B cell (primary cell): Measurements from ENCODE around the gene VARS1.

ENCODE experiments used
- EZH2 ChIP-seq: IDR thresholded peaks from 2 replicates; pipeline ENCODE4 v1.6.1; 2012; ENCODE audit warnings: borderline replicate concordance, low read depth, mild to moderate bottlenecking, moderate library complexity, low read length; ENCODE audit not compliant: insufficient read depth, poor library complexity, severe bottlenecking
- TF ChIP-seq, protein P1 (sequence below): fragments of 200-600 bp; IDR thresholded peaks from one replicate; pipeline ENCODE4 v1.8.0; 2022; ENCODE audit warnings: antibody characterized with exemption, mild to moderate bottlenecking

DNA sequence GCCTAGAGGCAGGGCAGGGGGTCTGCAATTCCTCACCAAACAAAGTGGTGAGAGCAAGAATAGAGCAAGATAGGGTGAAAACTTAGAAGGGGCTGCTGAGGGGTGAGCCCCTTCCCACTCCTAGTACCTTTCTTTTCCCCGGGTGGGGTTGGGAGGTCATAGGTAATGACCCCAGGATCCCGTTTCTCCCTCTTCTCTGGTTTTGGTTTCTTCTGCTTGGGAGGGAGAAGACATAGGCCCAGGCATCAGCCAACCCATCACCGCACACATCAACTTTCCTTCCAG lies 3.5 kb downstream of the VARS1 start:
- TF ChIP-seq, protein P1, sequence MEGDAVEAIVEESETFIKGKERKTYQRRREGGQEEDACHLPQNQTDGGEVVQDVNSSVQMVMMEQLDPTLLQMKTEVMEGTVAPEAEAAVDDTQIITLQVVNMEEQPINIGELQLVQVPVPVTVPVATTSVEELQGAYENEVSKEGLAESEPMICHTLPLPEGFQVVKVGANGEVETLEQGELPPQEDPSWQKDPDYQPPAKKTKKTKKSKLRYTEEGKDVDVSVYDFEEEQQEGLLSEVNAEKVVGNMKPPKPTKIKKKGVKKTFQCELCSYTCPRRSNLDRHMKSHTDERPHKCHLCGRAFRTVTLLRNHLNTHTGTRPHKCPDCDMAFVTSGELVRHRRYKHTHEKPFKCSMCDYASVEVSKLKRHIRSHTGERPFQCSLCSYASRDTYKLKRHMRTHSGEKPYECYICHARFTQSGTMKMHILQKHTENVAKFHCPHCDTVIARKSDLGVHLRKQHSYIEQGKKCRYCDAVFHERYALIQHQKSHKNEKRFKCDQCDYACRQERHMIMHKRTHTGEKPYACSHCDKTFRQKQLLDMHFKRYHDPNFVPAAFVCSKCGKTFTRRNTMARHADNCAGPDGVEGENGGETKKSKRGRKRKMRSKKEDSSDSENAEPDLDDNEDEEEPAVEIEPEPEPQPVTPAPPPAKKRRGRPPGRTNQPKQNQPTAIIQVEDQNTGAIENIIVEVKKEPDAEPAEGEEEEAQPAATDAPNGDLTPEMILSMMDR, result no peak
- no peak for TF ChIP-seq EZH2
